Loucy (cell line): ENCODE data around the gene HSDL1.

Experiments used
- H2AFZ ChIP-seq: fragments of 200-600 bp; sonication (generic); 2 replicates; pipeline ENCODE4 v1.6.0; 2016; ENCODE audit warnings: antibody characterized with exemption, mild to moderate bottlenecking, low read length, moderate library complexity
- H3F3A ChIP-seq: fragments of 200-600 bp; 2 replicates; pipeline ENCODE4 v1.6.0; 2016; ENCODE audit warnings: antibody characterized with exemption, low read depth, mild to moderate bottlenecking
- H3K27me3 ChIP-seq: fragments of 200-600 bp; sonication (generic); 2 replicates; pipeline ENCODE4 v1.6.1; 2014; ENCODE audit warnings: low read length, mild to moderate bottlenecking; ENCODE audit not compliant: insufficient read depth, poor library complexity, severe bottlenecking
- H3K36me3 ChIP-seq: fragments of 200-600 bp; sonication (generic); 2 replicates; pipeline ENCODE4 v1.6.1; 2016; ENCODE audit warnings: low read length; ENCODE audit not compliant: insufficient read depth
- H3K4me1 ChIP-seq: fragments of 200-600 bp; sonication (generic); 2 replicates; pipeline ENCODE4 v1.5.1; 2014; ENCODE audit warnings: low read length, mild to moderate bottlenecking; ENCODE audit not compliant: insufficient read depth, poor library complexity, severe bottlenecking
- H3K4me2 ChIP-seq: fragments of 200-600 bp; sonication (generic); 2 replicates; pipeline ENCODE4 v1.6.0; 2014; ENCODE audit warnings: antibody characterized with exemption, low read length, low read depth, mild to moderate bottlenecking; ENCODE audit not compliant: poor library complexity, severe bottlenecking
- H3K4me3 ChIP-seq: fragments of 200-600 bp; sonication (generic); 2 replicates; pipeline ENCODE4 v1.5.1; 2014; ENCODE audit warnings: low read length, mild to moderate bottlenecking, mixed read lengths; ENCODE audit not compliant: poor library complexity, severe bottlenecking
- H3K79me2 ChIP-seq: fragments of 200-600 bp; sonication (generic); 2 replicates; pipeline ENCODE4 v1.6.1; 2014; ENCODE audit warnings: low read length; ENCODE audit not compliant: insufficient read depth
- H3K9ac ChIP-seq: fragments of 200-600 bp; sonication (generic); 2 replicates; pipeline ENCODE4 v1.6.0; 2014; ENCODE audit warnings: mild to moderate bottlenecking, low read depth, low read length, moderate library complexity; ENCODE audit not compliant: poor library complexity, severe bottlenecking
- H3K9me2 ChIP-seq: fragments of 200-600 bp; sonication (generic); replicated peaks from 2 replicates; pipeline ENCODE4 v1.6.1; 2016; ENCODE audit warnings: low read depth, low read length, mixed read lengths
- H3K9me3 ChIP-seq: fragments of 200-600 bp; sonication (generic); 2 replicates; pipeline ENCODE4 v1.6.1; 2014; ENCODE audit warnings: mild to moderate bottlenecking, antibody characterized with exemption, low read length, low read depth; ENCODE audit not compliant: insufficient read depth
- H4K20me1 ChIP-seq: fragments of 200-600 bp; sonication (generic); 2 replicates; pipeline ENCODE4 v1.6.0; 2014; ENCODE audit warnings: antibody characterized with exemption, low read length, mild to moderate bottlenecking; ENCODE audit not compliant: insufficient read depth, poor library complexity, severe bottlenecking
- CTCF ChIP-seq: fragments of 200-600 bp; sonication (generic); conservative IDR thresholded peaks from 2 replicates; pipeline ENCODE4 v1.5.1; 2014; ENCODE audit warnings: mild to moderate bottlenecking, antibody characterized with exemption, low read length
- EZH2phosphoT487 ChIP-seq: fragments of 200-600 bp; IDR thresholded peaks from 2 replicates; pipeline ENCODE4 v1.6.1; 2018; ENCODE audit warnings: antibody characterized with exemption, mild to moderate bottlenecking, moderate library complexity, borderline replicate concordance

HSDL1 gene

DNA sequence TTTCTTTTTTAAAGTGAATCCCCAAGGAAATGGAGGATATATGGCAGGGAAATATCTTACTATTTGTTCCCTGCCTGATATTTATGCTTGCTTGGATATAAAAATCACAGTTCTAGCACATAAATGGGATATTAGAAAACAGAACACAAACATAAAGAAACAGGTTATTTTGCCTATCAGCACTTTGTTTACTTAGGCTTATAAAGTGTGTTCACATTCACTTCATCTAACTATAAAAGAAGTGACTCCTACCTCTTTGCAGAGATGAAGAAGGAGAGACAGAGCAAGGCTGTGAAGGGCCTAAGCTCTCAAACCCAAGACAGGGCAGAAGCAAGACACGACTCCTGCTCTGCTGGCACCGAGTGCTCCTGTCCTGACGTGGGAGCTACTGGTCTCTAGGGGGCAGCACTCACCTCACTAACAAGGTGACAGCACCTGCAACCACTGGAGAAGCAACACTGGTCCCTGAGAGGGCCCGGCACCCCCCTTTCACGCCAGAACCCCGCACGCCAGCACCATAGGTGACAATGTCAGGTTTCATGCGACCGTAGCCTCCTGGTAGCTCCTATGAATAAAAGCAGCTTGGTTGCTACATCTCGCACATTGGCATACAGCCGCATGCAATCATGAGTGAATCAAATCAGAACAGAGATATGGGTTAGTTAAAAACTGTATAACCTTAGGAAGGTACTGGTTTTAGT is 60.3 kb downstream of the HSDL1 start:
- H3K4me1 ChIP-seq, result peaks cover 42% of the 10 kb centered on the region

DNA sequence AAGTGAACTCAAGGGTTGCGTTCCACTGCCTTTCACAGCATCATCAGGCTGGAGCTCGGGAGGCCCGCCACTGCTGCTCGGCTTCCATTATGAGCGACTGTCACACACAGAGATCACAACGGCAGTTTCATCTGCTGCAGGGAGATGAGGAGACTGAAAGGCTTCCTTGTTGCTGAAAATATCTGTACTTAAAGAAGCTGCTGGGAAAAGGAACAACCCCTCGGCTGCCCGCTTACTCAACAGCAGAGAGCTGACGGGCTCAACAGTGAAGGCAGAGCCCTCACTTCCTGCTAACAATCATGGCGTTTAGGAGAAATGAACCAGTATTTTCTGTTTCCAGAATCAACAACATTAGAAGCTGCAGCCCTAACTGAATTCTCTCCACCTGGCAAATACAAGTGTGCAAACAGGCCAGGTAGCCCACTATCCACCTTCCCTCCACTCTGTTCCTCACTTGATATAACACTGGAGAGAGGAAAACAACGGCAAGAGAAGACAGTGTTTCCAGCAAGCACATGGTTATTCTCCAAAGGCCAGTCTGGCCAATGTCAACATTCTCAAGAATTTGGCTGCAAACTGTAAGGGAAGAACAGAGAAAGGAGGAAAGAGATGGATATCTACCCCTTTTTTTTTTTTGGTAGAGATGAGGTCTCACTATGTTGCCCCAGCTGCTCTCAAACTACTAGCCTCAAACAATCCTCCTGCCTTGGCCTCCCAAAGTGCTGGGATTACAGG is 62.0 kb downstream of the HSDL1 start:
- peaks cover 76% of the 10 kb centered on the region for H3K36me3 ChIP-seq
- H3K4me1 ChIP-seq, result peaks cover 28% of the 10 kb centered on the region
- H3K27me3 ChIP-seq, result no peaks in the 10 kb centered on the region
- H3K9ac ChIP-seq, result no peak overlapping the region
- no peaks in the 10 kb centered on the region for H3K9me3 ChIP-seq
- peaks cover 15% of the 10 kb centered on the region; the same call in 1 of the 2 replicates for H3K79me2 ChIP-seq
- TF ChIP-seq EZH2phosphoT487 (no peak), CTCF (no peak)
- H3F3A ChIP-seq, result peaks cover 4% of the 10 kb centered on the region; the same call in 1 of the 2 replicates
- H4K20me1 ChIP-seq, result no peaks in the 10 kb centered on the region
- H3K4me3 ChIP-seq, result no peak overlapping the region
- H3K4me2 ChIP-seq, result no peak overlapping the region
- H2AFZ ChIP-seq, result no peak overlapping the region
- H3K9me2 ChIP-seq, result no peaks in the 10 kb centered on the region

More for the DNA sequence above, 60.3 kb downstream of the HSDL1 start:
- Histone ChIP-seq H2AFZ (no peak overlapping the region), H3K4me3 (no peak overlapping the region), H3K27me3 (no peaks in the 10 kb centered on the region), H3K9ac (peak overlapping the region; percentile 71), H3K9me3 (no peaks in the 10 kb centered on the region), H4K20me1 (no peaks in the 10 kb centered on the region), H3K79me2 (0 out of 2 replicates have a peak, but pooled peaks cover 10% of the 10 kb centered on the region), H3F3A (peaks cover 6% of the 10 kb centered on the region; the same call in 1 of the 2 replicates), H3K4me2 (peak overlapping the region; percentile 39), H3K9me2 (no peaks in the 10 kb centered on the region), H3K36me3 (peaks cover 64% of the 10 kb centered on the region)
- TF ChIP-seq CTCF (peak; percentile 89), EZH2phosphoT487 (no peak)

- Histone ChIP-seq H3K4me3 (no peak overlapping the region), H3K27me3 (no peaks in the 10 kb centered on the region), H3K36me3 (peaks cover 81% of the 10 kb centered on the region), H3K4me1 (peaks cover 19% of the 10 kb centered on the region), H3K9me2 (no peaks in the 10 kb centered on the region), H3K9ac (no peak overlapping the region), H2AFZ (no peak overlapping the region), H3K4me2 (no peak overlapping the region), H3K9me3 (no peaks in the 10 kb centered on the region), H4K20me1 (no peaks in the 10 kb centered on the region), H3K79me2 (peaks cover 21% of the 10 kb centered on the region; the same call in 1 of the 2 replicates), H3F3A (no peaks in the 10 kb centered on the region)
- no peak for TF ChIP-seq EZH2phosphoT487
- TF ChIP-seq CTCF, result no peak
Observed at GRCh38 chr16:84082110-84082509, 62.9 kb downstream of the HSDL1 start.
